PC-9 (cell line): ENCODE measurements around the gene GPRIN3. TPM values are rescaled to one million over a fixed set of nuclear protein-coding genes. Genes with fewer than 3 reads are reported as not detected.
"Not testable (repeated sequence)": the region's sequence is repeated elsewhere in the genome, so short reads cannot be mapped to it uniquely, and the experiment has no call there.

Source experiments
- BruUV-seq: library from RNA; stranded (reverse); fragments of 400-500 nt; replicated peaks from 2 replicates; lab custom pipeline; 2021; lab: Mats Ljungman, UMichigan
- CTCF ChIA-PET: fragments of 300-600 bp; sonication (Branson Sonifier 250); formaldehyde crosslinking; loops from one replicate; lab custom pipeline; 2022; ENCODE audit warnings: antibody characterized with exemption; lab: Charles Lee
- POLR2A ChIA-PET: fragments of 300-600 bp; sonication (Branson Sonifier 250); formaldehyde crosslinking; loops from one replicate; lab custom pipeline; 2022; ENCODE audit warnings: antibody characterized with exemption; ENCODE audit not compliant: unreplicated experiment; lab: Charles Lee
- DNase-seq, 2 experiments: peaks; one replicate each; pipeline versions ENCODE4 v3.0.0 to v3.0.0-alpha.2; 2015 to 2022; ENCODE audit warnings: mixed read lengths in 1 of 2
- H2AFZ ChIP-seq: fragments of 200-600 bp; sonication (generic); 2 replicates; pipeline ENCODE4 v1.8.1; 2017; ENCODE audit warnings: antibody characterized with exemption
- H3F3A ChIP-seq: fragments of 200-600 bp; sonication (generic); 2 replicates; pipeline ENCODE4 v1.8.1; 2017; ENCODE audit warnings: antibody characterized with exemption, mild to moderate bottlenecking, low read depth; ENCODE audit not compliant: insufficient read depth
- H3K27ac ChIP-seq: fragments of 200-600 bp; sonication (generic); 2 replicates; pipeline ENCODE4 v1.6.1; 2016; ENCODE audit warnings: mixed run types
- H3K27me3 ChIP-seq: fragments of 200-600 bp; sonication (generic); 2 replicates; pipeline ENCODE4 v1.6.1; 2016; ENCODE audit warnings: low read depth, mixed run types; ENCODE audit not compliant: insufficient read depth
- H3K36me3 ChIP-seq: fragments of 200-600 bp; sonication (generic); 2 replicates; pipeline ENCODE4 v1.6.1; 2016; ENCODE audit warnings: low read depth, mixed run types
- H3K4me1 ChIP-seq: fragments of 200-600 bp; sonication (generic); replicated peaks from 2 replicates; pipeline ENCODE4 v1.6.1; 2016; ENCODE audit warnings: mixed run types; ENCODE audit not compliant: insufficient read depth
- H3K4me2 ChIP-seq: fragments of 200-600 bp; sonication (generic); 2 replicates; pipeline ENCODE4 v1.6.1; 2017; ENCODE audit warnings: mixed run types
- H3K4me3 ChIP-seq: fragments of 200-600 bp; sonication (generic); 2 replicates; pipeline ENCODE4 v1.6.1; 2016; ENCODE audit warnings: mixed run types
- H3K79me2 ChIP-seq: fragments of 200-600 bp; sonication (generic); 2 replicates; pipeline ENCODE4 v1.6.1; 2017; ENCODE audit warnings: low read depth, mixed run types
- H3K9me2 ChIP-seq: fragments of 200-600 bp; sonication (generic); 2 replicates; pipeline ENCODE4 v1.8.1; 2017; ENCODE audit warnings: mild to moderate bottlenecking; ENCODE audit not compliant: insufficient read depth
- H3K9me3 ChIP-seq: fragments of 200-600 bp; sonication (generic); 2 replicates; pipeline ENCODE4 v1.8.1; 2016; ENCODE audit warnings: low read depth; ENCODE audit not compliant: insufficient read depth
- H4K20me1 ChIP-seq: fragments of 200-600 bp; sonication (generic); 2 replicates; pipeline ENCODE4 v1.8.1; 2017; ENCODE audit not compliant: insufficient read depth
- EZH2 ChIP-seq: fragments of 200-600 bp; sonication (generic); IDR thresholded peaks from 2 replicates; pipeline ENCODE4 v1.8.0; 2017; ENCODE audit warnings: antibody characterized with exemption, low read depth
- intact Hi-C: fragments of 100-400 bp; cut with micrococcal nuclease; formaldehyde crosslinking; loops from one replicate; pipeline ENCODE4 v1.10.0; 2022; ENCODE audit not compliant: unreplicated experiment
- total RNA-seq: library from RNA; stranded (reverse); gene quantifications from 2 replicates; pipeline ENCODE4 v1.2.3, GENCODE V29; 2021
- TF ChIP-seq, protein P1 (sequence below): fragments of 200-600 bp; sonication (generic); conservative IDR thresholded peaks from 2 replicates; pipeline ENCODE4 v1.6.1; 2017; ENCODE audit warnings: mixed run types, antibody characterized with exemption, mild to moderate bottlenecking, moderate library complexity

Gene GPRIN3
- total RNA-seq, 1 experiment from 2014 or later = 0.02 TPM

DNA sequence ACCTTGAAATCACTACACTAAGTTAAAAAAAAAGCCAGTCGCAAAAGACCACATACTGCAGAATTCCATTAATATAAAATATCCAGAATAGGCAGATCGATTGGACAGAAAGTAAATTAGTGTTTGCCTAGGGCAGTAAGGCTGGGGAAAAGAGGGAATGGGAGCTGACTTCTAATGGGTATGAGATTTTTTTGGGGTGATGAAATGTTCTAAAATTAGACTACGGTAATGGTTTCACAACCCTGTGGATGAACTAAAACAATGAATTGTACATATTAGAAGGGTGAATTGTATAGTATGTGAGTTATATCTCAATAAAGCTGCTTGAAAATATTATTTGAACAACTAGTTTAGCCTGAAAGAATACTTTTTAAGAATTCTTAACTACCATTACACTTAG is 6.7 kb upstream of the GPRIN3 start:
- ChIA-PET CTCF (no interaction called here), POLR2A (no interaction called here)
- Histone ChIP-seq H3K9me2 (no peaks in the 10 kb centered on the region), H3K27ac (no peak overlapping the region), H3K79me2 (no peaks in the 10 kb centered on the region), H3K9me3 (no peaks in the 10 kb centered on the region), H3K4me1 (no peaks in the 10 kb centered on the region), H3K36me3 (no peaks in the 10 kb centered on the region), H4K20me1 (no peaks in the 10 kb centered on the region), H3F3A (no peaks in the 10 kb centered on the region), H2AFZ (no peak overlapping the region), H3K4me3 (no peak overlapping the region), H3K27me3 (no peaks in the 10 kb centered on the region), H3K4me2 (no peak overlapping the region)
- TF ChIP-seq EZH2 = no peak
- TF ChIP-seq, protein P1, sequence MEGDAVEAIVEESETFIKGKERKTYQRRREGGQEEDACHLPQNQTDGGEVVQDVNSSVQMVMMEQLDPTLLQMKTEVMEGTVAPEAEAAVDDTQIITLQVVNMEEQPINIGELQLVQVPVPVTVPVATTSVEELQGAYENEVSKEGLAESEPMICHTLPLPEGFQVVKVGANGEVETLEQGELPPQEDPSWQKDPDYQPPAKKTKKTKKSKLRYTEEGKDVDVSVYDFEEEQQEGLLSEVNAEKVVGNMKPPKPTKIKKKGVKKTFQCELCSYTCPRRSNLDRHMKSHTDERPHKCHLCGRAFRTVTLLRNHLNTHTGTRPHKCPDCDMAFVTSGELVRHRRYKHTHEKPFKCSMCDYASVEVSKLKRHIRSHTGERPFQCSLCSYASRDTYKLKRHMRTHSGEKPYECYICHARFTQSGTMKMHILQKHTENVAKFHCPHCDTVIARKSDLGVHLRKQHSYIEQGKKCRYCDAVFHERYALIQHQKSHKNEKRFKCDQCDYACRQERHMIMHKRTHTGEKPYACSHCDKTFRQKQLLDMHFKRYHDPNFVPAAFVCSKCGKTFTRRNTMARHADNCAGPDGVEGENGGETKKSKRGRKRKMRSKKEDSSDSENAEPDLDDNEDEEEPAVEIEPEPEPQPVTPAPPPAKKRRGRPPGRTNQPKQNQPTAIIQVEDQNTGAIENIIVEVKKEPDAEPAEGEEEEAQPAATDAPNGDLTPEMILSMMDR = no peak
- no peak for DNase-seq
- BruUV-seq = no TSS peak
- intact Hi-C loops = no loop called here

DNA sequence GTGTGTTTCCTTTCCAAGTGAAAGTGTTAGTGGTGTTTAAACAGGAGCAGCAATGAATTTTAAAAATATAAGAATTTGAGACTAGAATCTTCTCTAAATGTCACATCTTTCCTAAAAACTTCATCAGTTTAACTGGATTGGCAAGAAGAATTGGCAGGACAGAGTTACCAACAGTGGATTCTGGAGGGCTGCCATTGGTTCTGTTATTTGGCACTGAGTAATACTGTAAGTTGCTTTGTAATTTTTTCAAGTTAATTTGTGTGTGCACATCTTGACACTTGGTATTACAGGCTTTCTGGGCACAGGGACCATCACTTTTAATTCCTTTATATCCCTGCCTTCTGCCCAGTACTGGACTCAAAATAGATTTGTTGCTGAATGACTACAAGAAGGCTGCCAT is 4.5 kb upstream of the GPRIN3 start:
- H3K4me3 ChIP-seq = no peak overlapping the region
- H3K36me3 ChIP-seq = no peaks in the 10 kb centered on the region
- DNase-seq = no peak
- BruUV-seq = no TSS peak
- POLR2A ChIA-PET = no interaction called here
- H4K20me1 ChIP-seq = no peaks in the 10 kb centered on the region
- no peak overlapping the region for H3K4me2 ChIP-seq
- TF ChIP-seq, protein P1 = no peak
- TF ChIP-seq EZH2 = no peak
- intact Hi-C loops = no loop called here
- H3K9me2 ChIP-seq = no peaks in the 10 kb centered on the region
- no peaks in the 10 kb centered on the region for H3K9me3 ChIP-seq
- H3K4me1 ChIP-seq = no peaks in the 10 kb centered on the region
- no peak overlapping the region for H2AFZ ChIP-seq
- no peaks in the 10 kb centered on the region for H3K79me2 ChIP-seq
- no peaks in the 10 kb centered on the region; the same call in 1 of the 2 replicates for H3K27me3 ChIP-seq
- CTCF ChIA-PET = no interaction called here
- H3K27ac ChIP-seq = no peak overlapping the region
- H3F3A ChIP-seq = no peaks in the 10 kb centered on the region

DNA sequence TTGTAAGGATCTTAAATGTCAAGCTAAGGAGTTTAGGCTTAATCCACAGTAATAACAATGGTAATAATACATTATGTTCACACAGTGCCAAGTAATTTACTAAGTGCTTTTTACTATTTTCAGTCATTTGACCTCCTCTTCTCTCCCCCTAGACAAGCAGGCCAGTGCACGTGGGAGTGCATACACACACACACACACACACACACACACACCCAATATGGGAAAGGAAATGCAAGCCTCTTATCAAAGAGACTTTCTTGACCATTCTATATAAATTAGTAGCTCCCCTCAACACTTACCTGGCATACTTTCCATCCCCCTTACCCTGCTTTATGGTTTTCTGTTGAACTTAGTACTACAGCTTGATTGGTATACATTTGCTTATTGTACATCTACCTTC is 3.8 kb upstream of the GPRIN3 start:
- TF ChIP-seq EZH2 = no peak
- TF ChIP-seq, protein P1 = no peak
- H3K79me2 ChIP-seq = no peaks in the 10 kb centered on the region
- ChIA-PET CTCF (no interaction called here), POLR2A (no interaction called here)
- intact Hi-C loops = no loop called here
- no peaks in the 10 kb centered on the region for H3F3A ChIP-seq
- no peak overlapping the region for H3K4me2 ChIP-seq
- no peaks in the 10 kb centered on the region for H4K20me1 ChIP-seq
- H3K4me3 ChIP-seq = no peak overlapping the region
- no peaks in the 10 kb centered on the region for H3K36me3 ChIP-seq
- BruUV-seq = no TSS peak
- DNase-seq = no peak
- H3K4me1 ChIP-seq = no peaks in the 10 kb centered on the region
- no peaks in the 10 kb centered on the region for H3K9me3 ChIP-seq
- no peaks in the 10 kb centered on the region; the same call in 1 of the 2 replicates for H3K27me3 ChIP-seq
- H2AFZ ChIP-seq = no peak overlapping the region
- no peaks in the 10 kb centered on the region for H3K9me2 ChIP-seq
- H3K27ac ChIP-seq = no peak overlapping the region

DNA sequence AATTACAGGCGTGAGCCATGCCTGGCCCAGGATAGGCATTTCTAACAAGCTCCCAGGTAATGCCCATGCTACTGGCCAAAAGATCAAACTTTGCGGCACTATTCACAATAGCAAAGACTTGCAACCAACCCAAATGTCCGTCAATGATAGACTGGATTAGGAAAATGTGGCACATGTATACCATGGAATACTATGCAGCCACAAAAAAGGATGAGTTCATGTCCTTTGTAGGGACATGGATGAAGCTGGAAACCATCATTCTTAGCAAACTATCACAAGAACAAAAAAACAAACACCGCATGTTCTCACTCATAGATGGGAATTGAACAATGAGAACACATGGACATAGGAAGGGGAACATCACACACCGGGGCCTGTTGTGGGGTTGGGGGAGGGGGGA is 1.6 kb upstream of the GPRIN3 start:
- H3K9me3 ChIP-seq, POLR2A ChIA-PET, DNase-seq, H3K27me3 ChIP-seq, CTCF ChIA-PET, H3K36me3 ChIP-seq, H3K79me2 ChIP-seq, H3F3A ChIP-seq, H2AFZ ChIP-seq, H3K27ac ChIP-seq, BruUV-seq, H4K20me1 ChIP-seq, H3K4me1 ChIP-seq, intact Hi-C loops, H3K4me3 ChIP-seq, H3K9me2 ChIP-seq, H3K4me2 ChIP-seq: not testable (repeated sequence)
